GM10266 (cell line): ENCODE measurements around the gene PAEP.

Experiments used
- DNase-seq: peaks from one replicate; pipeline ENCODE4 v3.0.0; 2012; ENCODE audit errors: extremely low spot score
- TF ChIP-seq, protein P1 (sequence below): IDR thresholded peaks from 2 replicates; pipeline ENCODE4 v1.5.1; 2012; ENCODE audit warnings: mild to moderate bottlenecking, low read depth; ENCODE audit not compliant: control insufficient read depth, insufficient read depth; ENCODE audit errors: missing control alignments

The PAEP gene

GRCh38 chr9:135584934-135585333, 23.4 kb downstream of the PAEP start:
- TF ChIP-seq, protein P1, sequence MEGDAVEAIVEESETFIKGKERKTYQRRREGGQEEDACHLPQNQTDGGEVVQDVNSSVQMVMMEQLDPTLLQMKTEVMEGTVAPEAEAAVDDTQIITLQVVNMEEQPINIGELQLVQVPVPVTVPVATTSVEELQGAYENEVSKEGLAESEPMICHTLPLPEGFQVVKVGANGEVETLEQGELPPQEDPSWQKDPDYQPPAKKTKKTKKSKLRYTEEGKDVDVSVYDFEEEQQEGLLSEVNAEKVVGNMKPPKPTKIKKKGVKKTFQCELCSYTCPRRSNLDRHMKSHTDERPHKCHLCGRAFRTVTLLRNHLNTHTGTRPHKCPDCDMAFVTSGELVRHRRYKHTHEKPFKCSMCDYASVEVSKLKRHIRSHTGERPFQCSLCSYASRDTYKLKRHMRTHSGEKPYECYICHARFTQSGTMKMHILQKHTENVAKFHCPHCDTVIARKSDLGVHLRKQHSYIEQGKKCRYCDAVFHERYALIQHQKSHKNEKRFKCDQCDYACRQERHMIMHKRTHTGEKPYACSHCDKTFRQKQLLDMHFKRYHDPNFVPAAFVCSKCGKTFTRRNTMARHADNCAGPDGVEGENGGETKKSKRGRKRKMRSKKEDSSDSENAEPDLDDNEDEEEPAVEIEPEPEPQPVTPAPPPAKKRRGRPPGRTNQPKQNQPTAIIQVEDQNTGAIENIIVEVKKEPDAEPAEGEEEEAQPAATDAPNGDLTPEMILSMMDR: no peak
- no peak for DNase-seq

GRCh38 chr9:135586601-135587109, 25.1 kb downstream of the PAEP start:
- no peak for DNase-seq
- TF ChIP-seq, protein P1: no peak

DNA sequence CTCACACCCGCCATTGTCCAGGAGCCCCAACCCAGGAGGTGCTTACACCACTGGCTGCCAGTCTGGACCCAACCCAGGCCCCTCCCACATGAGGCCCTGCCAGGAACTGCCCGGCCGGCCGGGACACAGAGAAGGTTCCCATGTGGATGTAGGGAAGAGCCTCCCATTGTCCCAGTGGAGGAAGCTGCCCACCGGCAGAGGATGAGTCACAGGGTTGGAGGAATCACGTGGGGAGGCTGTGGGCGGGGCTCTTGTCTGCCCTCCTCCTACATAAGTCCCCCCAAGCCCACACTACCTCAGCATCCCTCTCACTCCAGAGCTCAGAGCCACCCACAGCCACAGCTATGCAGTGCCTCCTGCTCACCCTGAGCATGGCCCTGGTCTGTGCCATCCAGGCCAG, 26.1 kb downstream of the PAEP start:
- no peak for DNase-seq

GRCh38 chr9:135588371-135588770, 26.8 kb downstream of the PAEP start:
- no peak for DNase-seq
- TF ChIP-seq, protein P1: no peak

More for the DNA sequence above, 26.1 kb downstream of the PAEP start:
- TF ChIP-seq, protein P1: no peak

GRCh38 chr9:135588886-135589595, 27.5 kb downstream of the PAEP start:
- no peak for DNase-seq
- TF ChIP-seq, protein P1: no peak

DNA sequence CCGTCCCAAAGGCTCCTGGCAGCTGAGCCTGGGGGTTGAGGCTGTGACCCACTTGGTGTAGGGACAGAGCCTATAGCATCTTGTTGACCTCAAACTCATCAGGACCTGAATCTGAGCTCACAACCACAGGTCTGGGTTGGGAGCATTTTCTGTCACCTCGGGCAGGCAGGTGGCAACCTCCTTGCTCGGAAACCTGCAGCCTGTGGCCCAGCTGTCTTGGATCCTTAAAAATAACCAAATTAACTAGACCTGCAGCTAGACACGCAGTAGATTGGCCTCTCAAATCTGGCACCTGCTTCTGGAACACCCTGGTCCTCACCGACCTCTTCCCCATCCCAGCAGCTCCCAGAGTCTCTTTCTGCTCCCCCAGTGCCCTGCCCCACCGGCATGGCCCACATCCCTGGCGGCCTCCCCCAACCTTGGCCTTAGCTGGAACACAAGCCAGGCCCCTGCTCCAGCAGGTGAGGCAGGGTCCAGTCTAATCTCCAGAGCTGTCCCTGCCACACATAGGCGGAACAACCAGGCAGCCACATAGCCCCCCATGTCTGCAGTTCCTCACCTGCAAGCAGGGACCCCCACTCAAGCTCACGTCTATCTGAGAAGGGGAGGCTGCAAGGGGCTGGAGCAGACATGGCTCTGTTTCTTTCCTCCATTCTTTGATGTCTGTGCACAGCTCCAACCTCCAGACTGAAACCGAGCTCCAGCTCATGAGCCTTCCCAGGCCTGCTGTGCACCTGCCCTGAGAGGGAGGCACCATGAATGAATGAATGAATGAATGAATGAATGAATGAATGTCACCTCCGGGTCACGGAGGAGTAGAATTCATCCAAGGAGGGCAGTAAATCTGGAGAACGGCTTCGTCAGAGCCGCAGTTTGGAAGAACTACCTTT, 28.3 kb downstream of the PAEP start:
- no peak for DNase-seq
- TF ChIP-seq, protein P1: no peak
